Mesendoderm (in vitro differentiated cells): Measurements from ENCODE around the gene TACC3.

Experiments
- DNase-seq: peaks from one replicate; pipeline ENCODE4 v3.0.0; 2013
- H2AK5ac ChIP-seq: 2 replicates; pipeline ENCODE4 v1.6.1; 2013; ENCODE audit warnings: low read length, inconsistent platforms
- H2BK120ac ChIP-seq: 2 replicates; pipeline ENCODE4 v1.6.1; 2013; ENCODE audit warnings: low read depth, mild to moderate bottlenecking, low read length, moderate library complexity, mixed read lengths
- H2BK15ac ChIP-seq: replicated peaks from 2 replicates; pipeline ENCODE4 v1.6.1; 2013; ENCODE audit warnings: low read depth, mild to moderate bottlenecking, moderate library complexity
- H2BK5ac ChIP-seq: 2 replicates; pipeline ENCODE4 v1.6.1; 2013; ENCODE audit warnings: low read length, inconsistent platforms
- H3K18ac ChIP-seq: 2 replicates; pipeline ENCODE4 v1.6.1; 2013; ENCODE audit warnings: mild to moderate bottlenecking, low read length, mixed read lengths
- H3K23ac ChIP-seq: one replicate; pipeline ENCODE4 v1.6.1; 2013; ENCODE audit warnings: low read length
- H3K27ac ChIP-seq: 2 replicates; pipeline ENCODE4 v1.5.1; 2013; ENCODE audit warnings: low read depth, mild to moderate bottlenecking, inconsistent platforms, low read length, moderate library complexity
- H3K27me3 ChIP-seq: 2 replicates; pipeline ENCODE4 v1.6.1; 2013; ENCODE audit warnings: low read length, control low read depth, mild to moderate bottlenecking, inconsistent platforms; ENCODE audit not compliant: insufficient read depth, poor library complexity
- H3K36me3 ChIP-seq: 2 replicates; pipeline ENCODE4 v1.6.1; 2013; ENCODE audit warnings: low read length, inconsistent platforms; ENCODE audit not compliant: control insufficient read depth, insufficient read depth
- H3K4ac ChIP-seq: one replicate; pipeline ENCODE4 v1.6.1; 2013; ENCODE audit warnings: low read depth, mild to moderate bottlenecking, low read length, moderate library complexity
- H3K4me1 ChIP-seq: 2 replicates; pipeline ENCODE4 v1.6.1; 2013; ENCODE audit warnings: low read depth, low read length, inconsistent platforms; ENCODE audit not compliant: control insufficient read depth
- H3K4me2 ChIP-seq: 2 replicates; pipeline ENCODE4 v1.6.1; 2013; ENCODE audit warnings: low read length
- H3K4me3 ChIP-seq: 2 replicates; pipeline ENCODE4 v1.5.1; 2013; ENCODE audit warnings: mild to moderate bottlenecking, low read length
- H3K56ac ChIP-seq: one replicate; pipeline ENCODE4 v1.6.1; 2013; ENCODE audit warnings: low read length
- H3K79me1 ChIP-seq: 2 replicates; pipeline ENCODE4 v1.6.1; 2013; ENCODE audit warnings: low read length, inconsistent platforms
- H3K79me2 ChIP-seq: 2 replicates; pipeline ENCODE4 v1.6.1; 2013; ENCODE audit warnings: mild to moderate bottlenecking, low read length; ENCODE audit not compliant: control insufficient read depth, insufficient read depth
- H3K9ac ChIP-seq: 2 replicates; pipeline ENCODE4 v1.6.1; 2013; ENCODE audit warnings: low read length, inconsistent platforms
- H4K5ac ChIP-seq: one replicate; pipeline ENCODE4 v1.6.1; 2013; ENCODE audit warnings: low read length
- H4K8ac ChIP-seq: one replicate; pipeline ENCODE4 v1.6.1; 2013; ENCODE audit warnings: low read depth, mild to moderate bottlenecking, control low read depth, low read length, moderate library complexity
- WGBS: extraction: QIAGEN DNeasy Blood & Tissue Kit; methylation state at CpG from one replicate; pipeline ENCODE4 v1.1.7; 2013; ENCODE audit warnings: low lambda C conversion rate, missing lambda C conversion rate; ENCODE audit not compliant: insufficient coverage; ENCODE audit errors: extremely low coverage; 5-methylcytosine and 5-hydroxymethylcytosine counted together

The TACC3 gene

DNA sequence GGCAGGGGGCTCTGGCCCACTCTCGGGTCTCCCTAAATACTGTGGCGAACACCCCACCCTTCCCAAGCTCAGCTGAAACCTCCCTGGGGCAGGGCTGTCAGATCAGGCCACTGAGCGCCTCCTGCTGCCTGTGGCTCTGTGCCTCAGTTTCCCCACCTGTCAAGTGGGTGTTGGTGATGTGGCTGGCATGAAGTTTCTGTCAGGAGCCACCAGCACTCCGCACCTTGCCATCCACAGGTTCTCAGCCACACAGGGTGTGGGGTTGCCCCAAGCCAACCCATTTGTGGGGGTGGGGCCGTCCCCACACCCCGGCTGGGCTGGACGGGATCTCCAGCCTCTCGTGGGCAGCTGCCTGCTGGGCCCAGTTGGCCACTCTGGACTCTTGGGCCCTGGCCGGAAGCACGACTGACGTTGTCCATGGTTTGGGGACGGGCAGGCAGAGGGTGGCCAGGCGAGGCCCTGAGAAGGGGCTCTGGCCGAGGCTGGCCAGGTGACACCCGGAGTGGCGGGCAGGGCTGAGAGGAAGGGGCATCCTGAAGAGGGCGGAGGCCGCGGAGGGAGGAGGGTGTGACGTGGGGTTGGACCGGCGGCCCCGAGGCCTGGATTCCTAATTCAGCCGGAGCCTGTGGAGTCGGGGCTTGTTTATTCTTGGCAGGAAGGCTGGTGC, 66.2 kb downstream of the TACC3 start:
- H3K23ac ChIP-seq: no peak overlapping the region

GRCh38 chr4:1788254-1788973, 67.1 kb downstream of the TACC3 start:
- H3K18ac ChIP-seq: no peak overlapping the region
- H3K9ac ChIP-seq: no peak overlapping the region
- H3K27ac ChIP-seq: no peak overlapping the region
- no peak overlapping the region for H3K4me2 ChIP-seq
- H3K27me3 ChIP-seq: no peaks in the 10 kb centered on the region
- H3K79me2 ChIP-seq: no peaks in the 10 kb centered on the region
- H3K36me3 ChIP-seq: no peaks in the 10 kb centered on the region
- no peak overlapping the region for H2BK15ac ChIP-seq
- H4K8ac ChIP-seq: no peak overlapping the region
- no peaks in the 10 kb centered on the region for H3K4me1 ChIP-seq
- no peak overlapping the region for H2BK5ac ChIP-seq
- no peak overlapping the region for H4K5ac ChIP-seq
- WGBS: no CpG with 5 or more reads among the region's 13 CpGs
- H2BK120ac ChIP-seq: no peak overlapping the region
- H3K4me3 ChIP-seq: no peak overlapping the region
- H3K56ac ChIP-seq: no peak overlapping the region
- no peak overlapping the region for H3K4ac ChIP-seq
- no peak overlapping the region for H3K23ac ChIP-seq
- H3K79me1 ChIP-seq: no peaks in the 10 kb centered on the region
- H2AK5ac ChIP-seq: no peak overlapping the region
- DNase-seq: no peak

More for the DNA sequence above, 66.2 kb downstream of the TACC3 start:
- Histone ChIP-seq H3K27me3 (no peaks in the 10 kb centered on the region), H3K79me1 (no peaks in the 10 kb centered on the region), H2BK15ac (no peak overlapping the region), H4K8ac (no peak overlapping the region), H3K4me2 (no peak overlapping the region), H3K36me3 (no peaks in the 10 kb centered on the region), H3K4ac (no peak overlapping the region), H2BK120ac (no peak overlapping the region), H2AK5ac (no peak overlapping the region), H3K79me2 (no peaks in the 10 kb centered on the region), H3K18ac (no peak overlapping the region), H3K4me3 (no peak overlapping the region), H2BK5ac (no peak overlapping the region), H4K5ac (no peak overlapping the region), H3K9ac (no peak overlapping the region), H3K4me1 (no peaks in the 10 kb centered on the region), H3K27ac (no peak overlapping the region), H3K56ac (no peak overlapping the region)
- no peak for DNase-seq
- no CpG with 5 or more reads among the region's 25 CpGs for WGBS

- no peaks in the 10 kb centered on the region for H3K27me3 ChIP-seq
- H3K36me3 ChIP-seq: no peaks in the 10 kb centered on the region
- no peaks in the 10 kb centered on the region for H3K79me1 ChIP-seq
- no peaks in the 10 kb centered on the region for H3K4me1 ChIP-seq
- no peak overlapping the region for H2AK5ac ChIP-seq
- H3K4me2 ChIP-seq: no peak overlapping the region
- H3K9ac ChIP-seq: no peak overlapping the region
- no peak overlapping the region for H2BK120ac ChIP-seq
- no peak overlapping the region for H3K4ac ChIP-seq
- H2BK15ac ChIP-seq: no peak overlapping the region
- no peak overlapping the region for H3K27ac ChIP-seq
- no CpG with 5 or more reads among the region's 21 CpGs for WGBS
- H3K4me3 ChIP-seq: no peak overlapping the region
- H3K18ac ChIP-seq: no peak overlapping the region
- no peak for DNase-seq
- H3K23ac ChIP-seq: no peak overlapping the region
- H4K8ac ChIP-seq: no peak overlapping the region
- no peaks in the 10 kb centered on the region for H3K79me2 ChIP-seq
- H4K5ac ChIP-seq: no peak overlapping the region
- no peak overlapping the region for H3K56ac ChIP-seq
- no peak overlapping the region for H2BK5ac ChIP-seq
These were observed 68.2 kb downstream of the TACC3 start for GRCh38 chr4:1789552-1789951.

GRCh38 chr4:1790005-1790404, 68.7 kb downstream of the TACC3 start:
- Histone ChIP-seq H3K36me3 (no peaks in the 10 kb centered on the region), H4K8ac (no peak overlapping the region), H2BK15ac (no peak overlapping the region), H3K4me3 (no peak overlapping the region), H2BK120ac (no peak overlapping the region), H3K79me2 (no peaks in the 10 kb centered on the region), H3K23ac (no peak overlapping the region), H2BK5ac (no peak overlapping the region), H3K18ac (no peak overlapping the region), H3K4me2 (no peak overlapping the region), H3K4me1 (no peaks in the 10 kb centered on the region), H4K5ac (no peak overlapping the region), H3K9ac (no peak overlapping the region), H2AK5ac (no peak overlapping the region), H3K79me1 (no peaks in the 10 kb centered on the region), H3K27me3 (no peaks in the 10 kb centered on the region), H3K4ac (no peak overlapping the region), H3K27ac (no peak overlapping the region), H3K56ac (peak overlapping the region; percentile 15)
- WGBS: no CpG with 5 or more reads among the region's 10 CpGs
- DNase-seq: no peak

DNA sequence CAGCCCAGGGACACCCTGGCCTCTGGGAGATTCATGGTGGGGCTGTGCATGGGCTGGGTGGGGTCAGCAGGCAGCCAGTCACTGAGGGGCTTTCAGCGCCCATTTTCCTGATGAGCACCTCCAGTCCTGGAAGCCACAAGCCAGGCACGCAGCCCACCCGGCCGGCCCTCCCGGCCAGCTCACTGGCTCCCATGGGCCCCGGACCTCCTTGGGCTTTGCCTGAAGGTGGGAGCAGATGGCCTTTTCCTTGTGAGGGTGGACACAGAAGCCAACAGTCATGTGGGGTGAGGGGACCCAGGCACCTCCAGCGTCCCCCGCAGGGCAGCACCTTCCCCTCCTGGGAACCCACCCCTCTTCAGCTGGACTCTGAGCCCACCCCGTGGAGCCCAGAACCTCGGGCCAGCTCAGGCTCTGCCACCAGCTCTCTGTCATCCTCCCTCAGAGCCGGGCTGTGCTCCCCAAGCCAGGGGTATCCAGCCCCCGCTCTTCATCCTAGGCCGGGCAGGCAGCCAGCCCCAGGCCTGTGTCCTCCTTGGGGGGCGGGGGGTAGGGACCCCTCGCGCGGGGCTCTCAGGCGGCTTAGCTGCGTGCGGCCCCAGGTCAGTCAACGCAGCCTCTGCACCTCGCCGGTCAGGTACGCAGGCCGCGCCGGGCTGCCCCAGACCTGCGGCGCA, 71.0 kb downstream of the TACC3 start:
- Histone ChIP-seq H3K56ac (peak overlapping the region; percentile 52), H2BK120ac (no peak overlapping the region), H3K27ac (peak overlapping the region; percentile 1), H2AK5ac (no peak overlapping the region), H3K4ac (no peak overlapping the region), H3K23ac (no peak overlapping the region), H2BK15ac (no peak overlapping the region), H4K8ac (no peak overlapping the region), H2BK5ac (no peak overlapping the region), H3K4me1 (no peaks in the 10 kb centered on the region), H3K4me2 (peak overlapping the region; percentile 39), H3K36me3 (no peaks in the 10 kb centered on the region), H3K27me3 (no peaks in the 10 kb centered on the region), H4K5ac (no peak overlapping the region), H3K79me1 (peaks cover 14% of the 10 kb centered on the region), H3K9ac (peak overlapping the region; percentile 13), H3K18ac (peak overlapping the region; percentile 4), H3K79me2 (peaks cover 17% of the 10 kb centered on the region), H3K4me3 (no peak overlapping the region)
- no peak for DNase-seq
- no CpG with 5 or more reads among the region's 29 CpGs for WGBS
